Right kidney (tissue), 1 donor: ENCODE data around the gene ST7.

ENCODE experiments used
- DNase-seq: peaks from one replicate; pipeline ENCODE4 v3.0.0-alpha.2; 2016

The ST7 gene

GRCh38 chr7:117193564-117193963, 240.3 kb downstream of the ST7 start:
- no peak for DNase-seq

GRCh38 chr7:117194445-117194844, 241.1 kb downstream of the ST7 start:
- no peak for DNase-seq

DNA sequence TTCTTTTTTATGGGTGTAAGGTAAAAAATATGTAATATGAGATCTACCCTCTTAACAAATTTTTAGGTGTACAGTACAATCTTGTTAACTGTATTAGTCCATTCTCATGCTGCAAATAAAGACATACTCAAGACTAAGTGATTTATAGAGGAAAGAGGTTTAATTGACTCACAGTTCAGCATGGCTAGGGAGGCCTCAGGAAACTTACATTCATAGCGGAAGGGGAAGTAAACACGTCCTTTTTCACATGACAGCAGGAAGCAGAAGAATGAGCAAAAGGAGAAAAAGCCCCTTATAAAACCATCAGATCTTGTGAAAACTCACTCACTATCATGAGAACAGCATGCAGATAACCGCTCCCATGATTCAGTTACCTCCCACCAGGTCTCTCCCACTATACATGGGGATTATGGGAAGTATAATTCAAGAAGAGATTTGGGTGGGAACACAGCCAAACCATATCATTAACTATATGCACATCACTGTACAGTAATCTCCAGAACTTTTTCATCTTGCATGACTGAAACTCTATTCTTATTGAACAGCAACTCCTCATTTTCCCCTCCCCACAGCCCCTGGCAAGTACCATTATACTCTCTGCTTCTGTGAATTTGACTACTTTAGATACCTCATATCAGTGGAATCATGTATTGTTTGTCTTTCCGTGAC, 242.2 kb downstream of the ST7 start:
- no peak for DNase-seq

DNA sequence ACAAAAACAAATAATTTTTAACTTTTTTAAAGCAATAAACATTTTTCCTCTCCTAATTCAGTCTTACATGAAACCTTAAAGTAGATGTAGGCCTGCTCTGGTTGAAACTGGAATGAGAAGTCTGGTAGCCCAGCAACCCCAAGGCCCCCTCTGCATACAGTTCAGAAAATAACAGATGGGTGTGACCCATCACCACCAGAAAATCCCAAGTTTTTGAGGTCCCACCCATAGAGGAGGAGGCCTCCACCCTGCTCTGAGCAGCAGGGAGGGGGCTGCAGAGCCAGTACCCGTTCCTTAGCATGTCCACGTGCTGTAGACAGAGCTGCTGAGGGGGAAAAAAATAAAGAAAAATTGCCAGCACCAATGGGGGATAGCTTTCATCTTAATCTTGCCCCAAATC, 246.8 kb downstream of the ST7 start:
- no peak for DNase-seq

DNA sequence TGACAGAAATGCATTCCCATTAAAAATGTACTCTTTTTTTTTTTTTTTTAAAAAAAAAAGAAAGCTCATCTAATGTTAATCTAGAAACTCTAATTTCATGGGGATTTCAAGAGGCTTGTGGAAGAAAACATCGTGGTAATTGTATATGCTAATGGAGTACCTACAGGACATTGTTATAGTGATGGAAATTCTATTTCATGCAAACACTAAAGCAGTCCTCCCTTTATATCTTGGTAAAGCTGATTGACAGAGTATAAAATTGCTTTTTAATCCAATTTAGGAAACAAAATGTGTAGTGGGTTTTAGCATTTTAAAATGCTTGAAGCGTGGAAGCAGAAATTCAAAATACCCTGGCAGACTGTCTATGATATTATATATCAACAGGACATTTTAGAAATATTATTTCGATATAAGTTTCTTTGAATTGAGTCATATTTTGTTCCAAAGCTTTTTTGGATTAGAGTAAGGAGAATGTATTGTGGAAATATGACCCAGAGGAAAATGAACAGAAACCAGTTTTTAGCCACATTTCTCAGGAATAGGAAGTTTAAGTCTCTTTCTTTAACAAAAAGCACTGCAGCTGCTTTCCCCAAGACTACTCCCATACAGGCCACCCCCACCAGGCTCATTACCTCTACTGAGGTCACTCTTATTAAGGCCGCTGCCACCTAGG, 247.6 kb downstream of the ST7 start:
- no peak for DNase-seq

- DNase-seq, result no peak
These were observed 249.2 kb downstream of the ST7 start for GRCh38 chr7:117202511-117202910.

DNA sequence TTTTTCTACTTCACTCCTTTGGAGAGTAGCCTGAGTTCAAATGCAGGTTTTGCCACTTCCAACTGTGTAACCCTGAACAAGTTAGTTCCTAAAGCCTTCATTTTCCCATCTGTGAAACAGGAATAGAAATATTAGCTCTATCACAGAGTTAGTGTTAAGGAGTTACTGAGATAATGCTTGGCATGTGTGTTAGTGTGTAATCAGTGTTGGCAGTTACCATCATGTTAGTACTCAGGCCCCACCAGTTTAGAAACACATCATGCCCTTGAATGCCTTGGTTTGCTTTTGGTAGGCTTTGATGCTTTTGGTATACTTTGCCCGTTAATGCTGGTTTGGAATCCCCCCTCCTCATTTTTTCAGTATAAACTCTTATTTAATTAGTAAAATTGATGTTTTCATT, 249.9 kb downstream of the ST7 start:
- DNase-seq, result no peak

DNA sequence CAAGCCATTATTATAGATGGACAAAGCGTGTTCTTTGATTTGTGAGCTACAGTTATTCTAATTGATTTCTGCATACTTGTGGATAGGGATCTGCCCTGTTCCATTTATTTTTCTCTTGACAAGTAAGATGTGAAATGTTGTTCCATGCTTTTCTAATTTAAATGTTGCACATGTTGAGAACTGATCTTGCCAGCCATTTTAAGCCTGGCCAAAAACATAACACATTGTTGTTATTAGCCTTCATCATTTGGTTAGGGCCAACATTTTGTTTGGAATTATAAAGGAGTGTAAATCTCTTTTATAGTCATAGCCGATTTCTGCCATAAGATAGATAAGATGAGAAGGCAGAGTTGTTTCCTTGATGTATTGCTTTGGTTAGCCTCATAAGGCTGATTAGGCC, 252.6 kb downstream of the ST7 start:
- no peak for DNase-seq

DNA sequence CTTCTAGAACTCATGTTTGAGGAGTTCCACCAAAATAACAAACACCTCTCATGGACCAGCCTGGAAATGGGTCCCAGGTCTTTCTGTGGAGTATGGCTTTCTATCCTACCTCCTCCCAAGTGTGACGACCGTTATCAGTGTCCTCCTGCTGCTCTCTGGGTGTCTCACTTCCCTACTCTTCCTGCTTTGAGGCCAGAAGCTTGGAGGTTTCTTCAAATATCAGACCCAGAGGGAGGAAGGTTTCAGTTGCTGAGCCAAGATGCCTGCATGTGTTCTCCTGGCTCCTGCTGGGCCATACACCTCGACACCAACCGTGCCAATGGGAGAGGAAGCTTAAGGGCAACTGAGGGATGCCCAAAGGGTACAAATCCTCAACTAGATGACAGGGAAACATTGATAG, 255.0 kb downstream of the ST7 start:
- no peak for DNase-seq

GRCh38 chr7:117210397-117210796, 257.1 kb downstream of the ST7 start:
- no peak for DNase-seq

- no peak for DNase-seq
These were observed 257.6 kb downstream of the ST7 start for GRCh38 chr7:117210908-117211307.

DNA sequence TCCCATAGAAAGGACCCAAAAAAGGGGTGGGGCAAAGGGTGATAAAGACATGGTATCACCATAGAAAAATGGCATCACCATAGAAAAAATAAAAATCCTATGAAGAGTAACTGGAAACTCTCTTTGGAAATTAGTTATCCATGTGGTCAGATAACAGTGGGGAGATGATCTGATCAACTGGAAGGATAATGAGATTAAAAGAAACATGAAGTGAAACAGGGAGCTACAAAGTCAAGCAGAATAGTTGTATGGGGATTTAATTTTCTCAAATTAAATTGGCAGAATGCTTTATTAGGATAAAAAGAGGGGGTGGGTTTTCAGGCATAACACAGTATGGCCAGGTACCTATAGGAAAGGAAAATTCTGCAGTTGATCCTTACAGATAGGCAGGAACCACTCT, 258.3 kb downstream of the ST7 start:
- no peak for DNase-seq

DNA sequence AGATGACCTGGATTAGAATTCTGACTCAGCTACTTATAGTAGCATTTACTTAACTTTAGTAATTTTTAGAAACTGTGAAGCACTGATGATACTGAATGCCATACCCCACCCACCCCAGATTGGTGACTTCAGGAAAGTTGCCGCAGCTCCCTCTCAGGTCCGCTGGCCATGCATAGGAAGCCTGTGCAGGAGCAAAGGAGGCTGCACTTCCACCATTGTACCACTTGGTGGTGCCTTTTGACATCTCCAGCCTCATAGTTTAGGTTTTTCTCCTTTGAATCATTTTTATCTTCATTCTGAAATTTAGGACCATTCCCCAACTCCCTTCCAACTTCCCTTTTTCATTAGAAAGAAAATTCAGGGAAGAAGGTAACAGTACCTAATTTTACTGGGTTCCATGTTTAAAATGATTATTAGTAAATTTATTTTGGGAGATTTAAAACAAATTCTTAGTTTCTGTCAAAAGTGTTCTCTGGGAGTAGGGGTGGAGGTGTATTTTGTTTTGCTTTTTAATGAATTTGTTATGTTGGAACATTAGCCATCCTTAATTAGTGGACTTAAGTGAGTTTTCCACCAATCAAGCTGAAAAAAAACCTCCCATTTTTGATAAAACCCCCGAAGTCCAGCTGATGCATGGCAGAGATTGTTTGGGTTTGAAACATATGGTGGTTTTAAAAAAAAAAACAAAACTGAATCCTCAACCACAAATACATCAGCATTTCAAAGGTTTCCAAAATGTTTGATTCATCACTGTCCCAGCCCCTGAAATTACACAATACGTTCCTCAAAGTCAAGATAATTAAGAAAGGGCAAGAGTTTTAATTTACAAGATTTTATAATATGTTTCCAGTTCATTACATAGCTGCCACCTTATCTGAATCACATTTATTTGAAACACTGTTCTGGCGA, 259.9 kb downstream of the ST7 start:
- peak; percentile 34 for DNase-seq

DNA sequence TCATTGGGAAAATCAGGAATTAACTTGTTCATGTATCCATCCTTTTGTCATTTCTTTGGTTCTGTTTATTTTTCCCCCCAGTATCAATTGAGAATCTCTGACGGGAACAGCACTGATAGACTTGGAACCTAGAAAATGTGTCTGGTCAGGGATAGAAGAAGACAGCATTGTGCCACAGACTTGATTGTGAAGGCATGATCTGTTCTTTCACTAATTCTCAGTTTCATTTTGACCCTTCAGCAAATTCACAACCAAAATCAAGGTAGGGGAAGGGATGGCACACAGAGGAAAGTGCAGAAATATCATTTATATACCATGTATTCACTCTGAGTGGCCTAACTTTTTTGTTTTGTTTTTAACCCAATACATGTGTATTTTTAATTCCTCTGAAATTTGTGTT, 262.7 kb downstream of the ST7 start:
- DNase-seq, result no peak

DNA sequence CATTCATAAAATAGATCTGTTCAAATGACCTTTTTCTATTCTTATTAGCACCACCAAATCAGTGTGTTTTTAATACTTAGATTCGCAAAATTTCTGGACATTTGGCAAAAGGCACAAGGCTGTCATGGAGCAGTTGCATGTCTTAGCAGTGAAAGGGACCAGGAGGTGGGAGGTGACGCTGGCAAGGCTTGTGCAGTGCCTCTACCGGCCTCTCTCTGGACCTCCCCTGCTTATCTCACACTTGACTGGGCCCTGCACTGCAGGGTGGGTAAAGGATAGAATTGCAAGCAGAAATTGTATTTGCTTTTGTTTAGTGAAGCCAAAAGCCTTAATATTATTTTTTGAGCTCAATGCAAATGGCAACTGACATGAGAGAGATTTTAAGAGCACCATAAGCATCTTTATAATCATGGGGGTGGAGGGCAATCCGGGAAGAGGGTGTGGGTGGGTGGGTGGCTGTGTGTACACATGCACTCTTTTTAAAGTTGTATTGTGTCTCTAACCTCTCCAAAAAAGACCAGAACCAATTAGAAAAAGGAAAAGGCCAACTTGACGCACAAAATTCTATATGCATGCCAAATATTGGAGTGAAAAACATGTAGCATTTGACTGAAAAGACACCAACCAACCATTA, 263.3 kb downstream of the ST7 start:
- no peak for DNase-seq

DNA sequence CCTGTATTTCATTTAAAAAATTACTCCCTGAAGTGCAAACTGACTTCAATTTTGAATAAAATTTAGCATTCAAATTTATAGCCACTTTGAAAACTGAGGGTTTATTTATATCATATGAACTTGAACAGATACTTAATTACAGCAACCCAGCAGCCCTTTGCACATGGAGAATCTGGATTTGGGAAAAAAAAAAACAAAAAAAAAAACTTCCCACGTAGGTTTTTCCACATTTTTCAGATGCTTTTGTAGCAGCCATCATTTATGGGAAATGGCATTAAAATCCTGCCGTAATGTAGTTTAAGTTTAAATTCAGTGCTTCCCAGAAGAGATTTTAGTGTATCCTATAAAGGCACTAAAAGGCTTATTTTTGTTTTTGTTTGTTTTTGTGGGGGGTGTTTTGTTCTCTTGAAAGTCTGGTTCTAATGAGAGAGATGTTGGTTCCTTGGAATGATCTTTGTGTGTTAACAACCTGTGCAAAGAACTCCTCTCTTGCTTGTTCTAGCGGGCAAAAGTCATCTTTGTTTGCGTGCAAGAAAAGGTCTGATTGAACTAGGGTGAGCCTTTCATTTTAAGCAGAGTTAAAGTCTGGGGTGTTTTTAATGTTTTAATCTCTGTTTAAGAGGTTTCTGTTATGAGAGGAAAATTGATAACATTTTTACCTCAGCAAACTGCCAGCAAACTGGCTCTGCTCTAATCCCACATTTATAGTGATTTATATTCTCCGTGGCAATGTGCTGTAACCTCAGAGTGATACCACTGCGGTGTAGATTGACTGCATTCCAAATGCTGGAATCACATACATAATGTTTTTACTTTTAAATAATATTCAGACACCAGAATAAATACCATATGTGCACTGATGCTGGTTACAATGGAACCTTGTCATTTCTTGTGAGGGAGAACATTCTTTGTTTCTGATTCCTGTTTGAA, 264.1 kb downstream of the ST7 start:
- no peak for DNase-seq

DNA sequence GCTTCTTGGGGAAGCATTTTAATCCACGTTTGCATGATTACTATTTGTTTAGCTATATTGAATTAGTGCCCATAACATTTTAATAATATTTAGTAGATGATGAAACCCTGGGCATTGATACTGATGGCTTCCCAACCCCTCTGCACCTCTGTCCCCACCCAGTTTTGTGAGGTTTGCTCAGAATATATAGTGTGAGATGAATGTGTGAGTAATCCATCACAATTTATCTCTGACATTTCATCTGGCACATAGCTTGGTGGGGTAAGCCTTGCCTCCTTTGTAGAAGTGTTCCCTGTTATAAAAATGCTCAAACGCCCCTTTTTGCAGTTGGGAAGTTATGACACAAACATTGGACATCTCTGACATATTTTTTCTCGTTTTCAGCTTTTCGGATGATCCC, 265.4 kb downstream of the ST7 start:
- DNase-seq, result no peak

DNA sequence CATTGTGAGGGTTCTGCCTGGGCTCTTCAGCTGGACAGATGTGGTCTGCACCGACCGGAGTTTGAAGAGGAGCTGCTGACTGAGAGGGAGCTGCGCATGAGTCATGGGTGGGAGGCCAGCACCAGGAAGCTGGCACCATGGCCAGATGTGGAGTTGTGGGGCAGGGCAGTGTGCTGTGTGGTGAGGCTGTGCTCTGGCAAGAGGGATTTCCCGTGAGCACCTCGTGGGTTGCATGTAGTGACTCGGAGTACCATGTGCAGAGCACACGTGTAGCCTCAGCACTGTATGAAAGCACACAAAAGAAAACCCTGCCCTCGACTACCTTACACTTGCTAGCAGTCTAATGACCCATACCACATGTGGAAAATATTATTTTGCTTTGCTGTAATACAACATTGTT, 266.2 kb downstream of the ST7 start:
- no peak for DNase-seq

DNA sequence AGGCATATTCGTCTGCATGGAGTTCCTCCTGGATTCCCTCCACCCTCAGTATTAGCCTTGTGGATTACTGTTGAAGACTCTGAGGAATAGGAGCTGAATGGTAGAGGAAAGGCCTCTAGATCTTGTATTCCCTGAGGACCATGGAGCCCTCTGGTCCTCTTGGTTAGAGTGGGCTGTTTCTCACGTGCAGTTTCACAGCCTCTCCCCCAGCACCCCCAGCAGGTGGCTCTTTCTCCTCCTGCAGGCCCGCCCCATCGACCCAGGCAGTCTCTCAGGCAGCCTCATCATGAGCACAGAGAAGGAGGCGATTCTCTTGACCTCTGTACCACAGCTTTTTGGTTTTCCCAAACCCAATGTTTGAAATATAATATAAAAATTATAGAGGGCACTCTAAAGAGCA, 267.5 kb downstream of the ST7 start:
- DNase-seq, result no peak

GRCh38 chr7:117225536-117225935, 272.2 kb downstream of the ST7 start:
- no peak for DNase-seq

- no peak for DNase-seq
These were observed 273.8 kb downstream of the ST7 start for GRCh38 chr7:117227091-117227490.

DNA sequence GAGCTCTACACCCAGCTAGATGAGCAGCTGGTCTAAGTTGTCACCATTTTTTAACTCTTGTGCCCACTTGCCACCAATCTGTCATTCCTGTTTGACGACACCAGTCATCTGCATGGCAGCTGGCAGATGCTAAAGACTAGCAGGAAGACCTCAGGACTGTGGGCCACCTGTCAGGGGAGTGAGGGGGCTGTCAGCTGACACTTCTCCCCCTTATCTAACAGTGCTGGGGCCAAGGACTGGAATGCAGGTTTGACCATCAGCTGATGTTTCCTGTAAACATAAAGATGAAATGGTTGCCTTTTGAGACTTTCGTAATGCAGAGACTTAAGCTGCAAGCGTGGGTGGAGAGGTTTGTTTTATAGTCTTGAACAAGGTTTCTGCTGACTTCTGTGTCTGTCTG, 276.0 kb downstream of the ST7 start:
- no peak for DNase-seq
